ENCODE measurements around the gene UGT1A3. TPM values are rescaled to one million over a fixed set of nuclear protein-coding genes. Genes with fewer than 3 reads are reported as not detected.

The UGT1A3 gene
- total RNA-seq, result not detected in 2 replicates

DNA sequence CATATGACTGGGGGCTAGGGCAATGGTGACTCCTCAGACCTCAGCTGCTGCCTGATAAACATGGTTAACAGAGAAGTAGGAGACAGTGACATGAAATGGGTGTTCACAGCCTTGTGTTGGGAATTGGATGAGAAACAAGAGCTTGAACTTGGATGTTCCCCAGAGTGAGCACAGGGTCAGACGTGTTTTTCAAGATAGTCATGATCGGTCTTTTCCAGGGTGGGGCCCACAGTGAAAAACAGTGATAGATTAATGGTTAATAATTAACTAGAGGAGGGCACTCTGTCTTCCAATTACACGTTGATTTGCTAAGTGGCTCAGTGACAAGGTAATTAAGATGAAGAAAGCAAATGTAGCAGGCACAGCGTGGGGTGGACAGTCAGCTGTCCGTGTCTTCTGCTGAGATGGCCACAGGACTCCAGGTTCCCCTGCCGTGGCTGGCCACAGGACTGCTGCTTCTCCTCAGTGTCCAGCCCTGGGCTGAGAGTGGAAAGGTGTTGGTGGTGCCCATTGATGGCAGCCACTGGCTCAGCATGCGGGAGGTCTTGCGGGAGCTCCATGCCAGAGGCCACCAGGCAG lies at the start of gene UGT1A3:
Gene UGT1A3 (plus strand): TSS at position 320 of the 579 bp plus-strand sequence. CDS start 85 bp downstream, at position 405.

DNA sequence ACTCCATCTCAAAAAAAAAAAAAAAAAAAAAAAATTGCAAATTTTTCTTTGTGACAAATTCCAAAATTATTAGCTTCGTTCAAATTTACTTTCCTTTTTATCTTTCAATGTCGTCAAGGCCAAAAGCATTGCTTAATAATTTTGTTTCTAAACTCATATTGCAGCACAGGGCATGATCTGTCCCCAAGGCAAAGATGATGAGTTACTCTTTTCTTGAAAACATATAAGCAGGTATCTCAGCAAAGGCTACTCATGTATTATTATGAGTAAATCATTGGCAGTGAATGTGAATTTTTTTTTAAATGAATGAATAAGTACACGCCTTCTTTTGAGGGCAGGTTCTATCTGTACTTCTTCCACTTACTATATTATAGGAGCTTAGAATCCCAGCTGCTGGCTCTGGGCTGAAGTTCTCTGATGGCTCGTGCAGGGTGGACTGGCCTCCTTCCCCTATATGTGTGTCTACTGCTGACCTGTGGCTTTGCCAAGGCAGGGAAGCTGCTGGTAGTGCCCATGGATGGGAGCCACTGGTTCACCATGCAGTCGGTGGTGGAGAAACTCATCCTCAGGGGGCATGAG lies 47.2 kb upstream of the UGT1A3 start, which contains the start of gene UGT1A7:
Gene UGT1A7 (plus strand): TSS at position 381 of the 579 bp plus-strand sequence. CDS start 37 bp downstream, at position 418.

DNA sequence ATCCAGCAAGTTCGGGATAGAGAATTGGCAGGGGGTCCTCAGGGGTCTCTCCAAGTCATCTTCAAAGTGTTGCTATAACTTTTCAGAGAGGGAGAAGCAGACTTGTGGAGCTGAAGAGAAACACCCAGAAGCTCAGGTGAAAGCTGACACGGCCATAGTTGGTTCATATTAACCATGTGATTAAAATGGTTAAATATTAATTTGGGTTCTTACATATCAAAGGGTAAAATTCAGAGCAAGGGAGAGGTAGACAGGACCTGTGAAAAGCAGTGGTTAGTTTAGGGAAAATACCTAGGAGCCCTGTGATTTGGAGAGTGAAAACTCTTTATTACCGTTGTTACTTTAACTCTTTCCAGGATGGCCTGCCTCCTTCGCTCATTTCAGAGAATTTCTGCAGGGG lies 36.2 kb upstream of the UGT1A3 start, which contains the start of gene UGT1A6:
Gene UGT1A6 (plus strand): TSS at position 243 of the 400 bp plus-strand sequence. CDS start 115 bp downstream, at position 358.

DNA sequence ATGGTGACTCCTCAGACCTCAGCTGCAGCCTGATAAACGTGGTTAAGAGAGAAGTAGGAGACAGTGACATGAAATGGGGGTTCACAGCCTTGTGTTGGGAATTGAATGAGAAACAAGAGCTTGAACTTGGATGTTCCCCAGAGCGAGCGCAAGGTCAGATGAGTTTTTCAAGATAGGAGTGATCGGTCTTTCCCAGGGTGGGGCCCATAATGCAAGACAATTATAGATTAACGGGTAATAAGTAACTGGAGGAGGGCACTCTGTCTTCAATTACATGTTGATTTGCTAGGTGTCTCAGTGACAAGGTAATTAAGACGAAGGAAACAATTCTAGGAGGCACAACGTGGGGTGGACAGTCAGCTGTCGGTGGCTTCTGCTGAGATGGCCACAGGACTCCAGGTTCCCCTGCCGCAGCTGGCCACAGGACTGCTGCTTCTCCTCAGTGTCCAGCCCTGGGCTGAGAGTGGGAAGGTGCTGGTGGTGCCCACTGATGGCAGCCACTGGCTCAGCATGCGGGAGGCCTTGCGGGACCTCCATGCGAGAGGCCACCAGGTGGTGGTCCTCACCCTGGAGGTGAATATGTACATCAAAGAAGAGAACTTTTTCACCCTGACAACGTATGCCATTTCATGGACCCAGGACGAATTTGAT lies 16.1 kb upstream of the UGT1A3 start, which contains the start of gene UGT1A5:
Gene UGT1A5 (plus strand): TSS at position 297 of the 651 bp plus-strand sequence. CDS start 85 bp downstream, at position 382.

DNA sequence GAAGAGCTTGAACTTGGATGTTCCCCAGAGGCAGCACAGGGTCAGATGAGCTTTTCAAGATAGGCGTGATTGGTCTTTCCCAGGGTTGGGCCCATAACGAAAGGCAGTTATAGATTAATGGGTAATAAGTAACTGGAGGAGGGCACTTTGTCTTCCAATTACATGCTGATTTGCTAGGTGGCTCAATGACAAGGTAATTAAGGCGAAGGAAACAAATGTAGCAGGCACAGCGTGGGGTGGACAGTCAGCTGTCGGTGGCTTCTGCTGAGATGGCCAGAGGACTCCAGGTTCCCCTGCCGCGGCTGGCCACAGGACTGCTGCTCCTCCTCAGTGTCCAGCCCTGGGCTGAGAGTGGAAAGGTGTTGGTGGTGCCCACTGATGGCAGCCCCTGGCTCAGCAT lies 10.3 kb upstream of the UGT1A3 start, which contains the start of gene UGT1A4:
Gene UGT1A4 (plus strand): TSS at position 185 of the 400 bp plus-strand sequence. CDS start 85 bp downstream, at position 270.

DNA sequence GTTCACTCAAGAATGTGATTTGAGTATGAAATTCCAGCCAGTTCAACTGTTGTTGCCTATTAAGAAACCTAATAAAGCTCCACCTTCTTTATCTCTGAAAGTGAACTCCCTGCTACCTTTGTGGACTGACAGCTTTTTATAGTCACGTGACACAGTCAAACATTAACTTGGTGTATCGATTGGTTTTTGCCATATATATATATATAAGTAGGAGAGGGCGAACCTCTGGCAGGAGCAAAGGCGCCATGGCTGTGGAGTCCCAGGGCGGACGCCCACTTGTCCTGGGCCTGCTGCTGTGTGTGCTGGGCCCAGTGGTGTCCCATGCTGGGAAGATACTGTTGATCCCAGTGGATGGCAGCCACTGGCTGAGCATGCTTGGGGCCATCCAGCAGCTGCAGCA lies 31.2 kb downstream of the UGT1A3 start, which contains the start of gene UGT1A1:
Gene UGT1A1 (plus strand): TSS at position 228 of the 400 bp plus-strand sequence. CDS start 18 bp downstream, at position 246.

DNA sequence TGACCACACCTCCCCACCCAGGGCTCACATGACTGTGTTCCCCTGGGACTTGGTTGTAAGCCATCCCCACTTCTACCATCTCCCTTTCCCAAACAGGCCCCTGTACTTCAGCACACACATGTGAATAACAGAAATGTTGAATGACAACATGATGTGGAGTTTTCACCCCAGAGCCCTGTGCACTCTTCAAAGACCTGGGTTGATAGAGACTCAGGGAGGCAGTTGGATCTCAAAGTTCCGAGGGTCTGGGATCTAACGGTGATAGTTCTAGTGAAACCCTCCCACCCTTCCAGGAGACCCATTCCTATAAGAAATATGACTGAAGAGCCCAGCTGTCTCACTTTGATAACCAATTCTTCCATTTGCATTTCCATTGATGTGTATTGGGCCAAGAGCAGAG lies 49.2 kb downstream of the UGT1A3 start, which contains the start of gene MROH2A:
Gene MROH2A (plus strand): TSS at position 301 of the 400 bp plus-strand sequence. CDS start 1,029 bp downstream, outside the sequence.

Other genes starting within 250 kb of the UGT1A3 start
- gene USP40, start 162.3 kb upstream of the UGT1A3 start, total RNA-seq, result 16.6 and 24.1 TPM in 2 replicates
- gene UGT1A8, start 111.4 kb upstream of the UGT1A3 start, total RNA-seq, result not detected in 2 replicates
- not detected in 2 replicates for gene UGT1A10, start 92.6 kb upstream of the UGT1A3 start, total RNA-seq
- not detected in 2 replicates for gene UGT1A9, start 57.1 kb upstream of the UGT1A3 start, total RNA-seq
- gene UGT1A7, start 47.1 kb upstream of the UGT1A3 start, total RNA-seq, result not detected in 2 replicates
- not detected in 2 replicates for gene UGT1A6, start 36.2 kb upstream of the UGT1A3 start, total RNA-seq
- gene UGT1A5, start 16.1 kb upstream of the UGT1A3 start, total RNA-seq, result not detected in 2 replicates
- gene UGT1A4, start 10.3 kb upstream of the UGT1A3 start, total RNA-seq, result not detected in 2 replicates
- not detected in 2 replicates for gene UGT1A1, start 31.2 kb downstream of the UGT1A3 start, total RNA-seq
- gene MROH2A, start 49.3 kb downstream of the UGT1A3 start, total RNA-seq, result not detected in 2 replicates
- gene HJURP, start 125.5 kb downstream of the UGT1A3 start, total RNA-seq, result 7.9 and 19.0 TPM in 2 replicates
- gene TRPM8, start 188.3 kb downstream of the UGT1A3 start, total RNA-seq, result not detected in 2 replicates